Fibroblast of lung (primary cell): Measurements from ENCODE around the gene GRK3. TPM values are rescaled to one million over a fixed set of nuclear protein-coding genes. Genes with fewer than 3 reads are reported as not detected.

Experiments used
- DNase-seq, 2 donors: peaks; one replicate each; pipeline versions ENCODE4 v3.0.0 to v3.0.0-alpha.2; 2010; ENCODE audit warnings: low read depth in 2 of 2
- H2AFZ ChIP-seq: 2 replicates; pipeline ENCODE4 v1.5.1; 2012; ENCODE audit warnings: low read length, control low read depth, inconsistent platforms
- H3K27ac ChIP-seq: 2 replicates; pipeline ENCODE4 v1.5.1; 2011; ENCODE audit warnings: low read length, control low read depth; ENCODE audit not compliant: insufficient read depth
- H3K27me3 ChIP-seq: 2 replicates; pipeline ENCODE4 v1.5.1; 2011; ENCODE audit warnings: mild to moderate bottlenecking, low read length; ENCODE audit not compliant: control insufficient read depth, insufficient read depth
- H3K36me3 ChIP-seq: 2 replicates; pipeline ENCODE4 v1.5.1; 2011; ENCODE audit warnings: low read length; ENCODE audit not compliant: control insufficient read depth, insufficient read depth
- H3K4me1 ChIP-seq: 2 replicates; pipeline ENCODE4 v1.5.1; 2011; ENCODE audit warnings: low read length; ENCODE audit not compliant: control insufficient read depth, insufficient read depth; ENCODE audit errors: extremely low read depth
- H3K4me2 ChIP-seq: 2 replicates; pipeline ENCODE4 v1.5.1; 2011; ENCODE audit warnings: low read length, control low read depth; ENCODE audit not compliant: insufficient read depth; ENCODE audit errors: extremely low read depth
- H3K4me3 ChIP-seq, 4 experiments: fragments of 200-600 bp in 1 of 4; sonication (generic) in 1 of 4; replicated peaks in 1 of 4; 2 replicates each; pipeline ENCODE4 v1.5.1; 2011 to 2016; ENCODE audit warnings: low read length in 4 of 4, low read depth in 3 of 4, mild to moderate bottlenecking in 3 of 4, control low read depth in 2 of 4, inconsistent platforms in 1 of 4, mixed read lengths in 1 of 4; ENCODE audit not compliant: insufficient read depth in 1 of 4; ENCODE audit errors: control extremely low read depth in 1 of 4
- H3K79me2 ChIP-seq: 2 replicates; pipeline ENCODE4 v1.5.1; 2012; ENCODE audit warnings: mild to moderate bottlenecking, low read length, inconsistent platforms; ENCODE audit not compliant: control insufficient read depth, insufficient read depth
- H3K9ac ChIP-seq: 2 replicates; pipeline ENCODE4 v1.5.1; 2011; ENCODE audit warnings: mild to moderate bottlenecking, low read length, control low read depth; ENCODE audit not compliant: insufficient read depth
- H3K9me3 ChIP-seq: 2 replicates; pipeline ENCODE4 v1.5.1; 2012; ENCODE audit warnings: low read depth, low read length; ENCODE audit not compliant: control insufficient read depth, insufficient read depth
- H4K20me1 ChIP-seq: 2 replicates; pipeline ENCODE4 v1.5.1; 2011; ENCODE audit warnings: low read length; ENCODE audit not compliant: control insufficient read depth, insufficient read depth; ENCODE audit errors: extremely low read depth
- CTCF ChIP-seq, 2 donors: IDR thresholded peaks in 1 of 2; conservative IDR thresholded peaks in 1 of 2; 1 replicate in 1 of 2; 2 replicates in 1 of 2; pipeline ENCODE4 v1.5.1; 2011 to 2012; ENCODE audit warnings: low read length in 2 of 2, control low read depth in 1 of 2, inconsistent platforms in 1 of 2, low read depth in 1 of 2, mild to moderate bottlenecking in 1 of 2
- EZH2 ChIP-seq: IDR thresholded peaks from 2 replicates; pipeline ENCODE4 v1.5.1; 2012; ENCODE audit warnings: low read length, control low read depth, mild to moderate bottlenecking; ENCODE audit errors: missing control alignments
- polyA plus RNA-seq, 2 donors: library from polyadenylated mRNA; depleted of rRNA in 1 of 2; stranded (reverse) in 1 of 2; unstranded in 1 of 2; fragments of >200 nt; gene quantifications; 2 replicates each; pipeline ENCODE4 v1.2.1, GENCODE V29; 2011 to 2012; ENCODE audit warnings: missing spikeins in 1 of 2
- total RNA-seq: library from RNA; depleted of rRNA; stranded (reverse); fragments of >200 nt; gene quantifications from 2 replicates; pipeline ENCODE4 v1.2.1, GENCODE V29; 2014

GRK3 gene
- total and polyA plus RNA-seq, 2 donors (not counting 1 experiment from before 2014, with no cell fraction given), result 1.6 to 1.7 TPM

GRCh38 chr22:25751174-25751581, 186.7 kb downstream of the GRK3 start:
- H3K4me2 ChIP-seq, result no peak overlapping the region
- no peak overlapping the region for H3K4me3 ChIP-seq
- no peaks in the 10 kb centered on the region for H3K9me3 ChIP-seq
- H3K36me3 ChIP-seq, result no peaks in the 10 kb centered on the region
- H3K79me2 ChIP-seq, result no peaks in the 10 kb centered on the region
- no peaks in the 10 kb centered on the region for H3K27me3 ChIP-seq
- DNase-seq, result no peak
- H3K4me1 ChIP-seq, result peaks cover 10% of the 10 kb centered on the region
- no peak overlapping the region for H3K27ac ChIP-seq
- no peak overlapping the region for H3K9ac ChIP-seq
- no peak overlapping the region for H2AFZ ChIP-seq
- H4K20me1 ChIP-seq, result no peaks in the 10 kb centered on the region
- TF ChIP-seq CTCF (conservative IDR thresholded peaks at IDR 0.05 in 1 of 2, IDR thresholded peaks at IDR 0.05 in 1 of 2; ENCODE audit: low read depth in 1 of 2, low read length in 2 of 2) (no peak), EZH2 (no peak)

GRCh38 chr22:25752615-25753214, 188.2 kb downstream of the GRK3 start:
- Histone ChIP-seq H3K9me3 (no peaks in the 10 kb centered on the region), H3K36me3 (no peaks in the 10 kb centered on the region), H3K79me2 (no peaks in the 10 kb centered on the region), H2AFZ (no peak overlapping the region), H3K9ac (no peak overlapping the region), H3K27me3 (no peaks in the 10 kb centered on the region), H3K4me3 (no peak overlapping the region), H4K20me1 (no peaks in the 10 kb centered on the region), H3K4me2 (no peak overlapping the region), H3K4me1 (peaks cover 7% of the 10 kb centered on the region), H3K27ac (no peak overlapping the region)
- DNase-seq, result no peak
- TF ChIP-seq EZH2, result no peak
- TF ChIP-seq CTCF (conservative IDR thresholded peaks at IDR 0.05 in 1 of 2, IDR thresholded peaks at IDR 0.05 in 1 of 2; ENCODE audit: low read depth in 1 of 2, low read length in 2 of 2), result no peak

GRCh38 chr22:25753252-25753651, 188.8 kb downstream of the GRK3 start:
- DNase-seq, result no peak
- peaks cover 3% of the 10 kb centered on the region for H3K4me1 ChIP-seq

More at GRCh38 chr22:25753252-25753651, 188.8 kb downstream of the GRK3 start:
- Histone ChIP-seq H2AFZ (no peak overlapping the region), H3K9ac (no peak overlapping the region), H3K9me3 (no peaks in the 10 kb centered on the region), H3K4me2 (no peak overlapping the region), H3K36me3 (no peaks in the 10 kb centered on the region), H4K20me1 (no peaks in the 10 kb centered on the region), H3K27ac (no peak overlapping the region), H3K27me3 (no peaks in the 10 kb centered on the region), H3K79me2 (no peaks in the 10 kb centered on the region), H3K4me3 (no peak overlapping the region)
- TF ChIP-seq EZH2 (no peak), CTCF (conservative IDR thresholded peaks at IDR 0.05 in 1 of 2, IDR thresholded peaks at IDR 0.05 in 1 of 2; ENCODE audit: low read depth in 1 of 2, low read length in 2 of 2) (no peak)
